Measurements from ENCODE around the gene NEU3.

DNA sequence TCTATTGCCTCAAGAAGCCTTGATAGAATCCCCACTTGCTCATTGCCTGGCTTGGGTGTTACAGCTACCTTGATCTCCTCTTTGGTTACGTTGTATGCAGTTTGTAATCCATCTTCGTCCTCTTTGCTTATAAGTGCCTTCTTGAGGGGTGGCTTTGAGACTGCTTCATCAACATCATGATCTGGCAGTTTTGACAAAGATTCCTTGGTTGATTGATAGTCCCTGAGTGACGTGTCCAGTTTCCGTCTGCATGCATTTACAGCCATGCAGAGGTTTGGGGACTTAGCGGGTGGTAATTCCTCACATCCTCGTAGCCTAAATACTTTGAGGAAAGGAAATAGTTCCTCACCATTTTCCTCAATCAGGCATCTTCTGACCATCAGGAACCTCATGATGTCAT lies 23.1 kb downstream of the NEU3 start:
- TF ChIP-seq OSR1 (CRISPR knock-in tag; IDR thresholded peaks at IDR 0.05): no peak
- TF ChIP-seq, protein P1, sequence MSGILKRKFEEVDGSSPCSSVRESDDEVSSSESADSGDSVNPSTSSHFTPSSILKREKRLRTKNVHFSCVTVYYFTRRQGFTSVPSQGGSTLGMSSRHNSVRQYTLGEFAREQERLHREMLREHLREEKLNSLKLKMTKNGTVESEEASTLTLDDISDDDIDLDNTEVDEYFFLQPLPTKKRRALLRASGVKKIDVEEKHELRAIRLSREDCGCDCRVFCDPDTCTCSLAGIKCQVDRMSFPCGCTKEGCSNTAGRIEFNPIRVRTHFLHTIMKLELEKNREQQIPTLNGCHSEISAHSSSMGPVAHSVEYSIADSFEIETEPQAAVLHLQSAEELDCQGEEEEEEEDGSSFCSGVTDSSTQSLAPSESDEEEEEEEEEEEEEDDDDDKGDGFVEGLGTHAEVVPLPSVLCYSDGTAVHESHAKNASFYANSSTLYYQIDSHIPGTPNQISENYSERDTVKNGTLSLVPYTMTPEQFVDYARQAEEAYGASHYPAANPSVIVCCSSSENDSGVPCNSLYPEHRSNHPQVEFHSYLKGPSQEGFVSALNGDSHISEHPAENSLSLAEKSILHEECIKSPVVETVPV (CRISPR knock-in tag; IDR thresholded peaks at IDR 0.05): no peak

Measured in SK-N-SH treated with all-trans-retinoic acid at 6 μM for 48 hours (cell line).